NT2/D1 (cell line): Measurements from ENCODE around the gene CERS6.

ENCODE experiments used
- DNase-seq: peaks from one replicate; pipeline ENCODE4 v3.0.0-alpha.2; 2011; ENCODE audit warnings: low read depth, low spot score
- H3K27me3 ChIP-seq: 2 replicates; pipeline ENCODE4 v1.6.0; 2011; ENCODE audit warnings: mild to moderate bottlenecking; ENCODE audit not compliant: insufficient read length, insufficient read depth
- H3K36me3 ChIP-seq: 2 replicates; pipeline ENCODE4 v1.6.1; 2011; ENCODE audit warnings: mild to moderate bottlenecking, low read length, mixed read lengths; ENCODE audit not compliant: insufficient read depth, insufficient read length
- H3K4me1 ChIP-seq: 2 replicates; pipeline ENCODE4 v1.5.1; 2011; ENCODE audit not compliant: insufficient read depth, insufficient read length
- H3K4me3 ChIP-seq: 2 replicates; pipeline ENCODE4 v1.5.1; 2011; ENCODE audit warnings: low read depth; ENCODE audit not compliant: insufficient read length
- H3K9ac ChIP-seq: 2 replicates; pipeline ENCODE4 v1.6.0; 2011; ENCODE audit warnings: low read depth; ENCODE audit not compliant: insufficient read length
- H3K9me3 ChIP-seq: 2 replicates; pipeline ENCODE4 v1.5.1; 2011; ENCODE audit warnings: mild to moderate bottlenecking, low read length; ENCODE audit not compliant: insufficient read depth
- SUZ12 ChIP-seq: IDR thresholded peaks from 2 replicates; pipeline ENCODE4 v1.6.1; 2011; ENCODE audit not compliant: insufficient read length, insufficient read depth; ENCODE audit errors: extremely low read depth
- YY1 ChIP-seq: IDR thresholded peaks from 2 replicates; pipeline ENCODE4 v1.6.1; 2011; ENCODE audit not compliant: insufficient read length, insufficient read depth
- ZNF274 ChIP-seq: IDR thresholded peaks from 2 replicates; pipeline ENCODE4 v1.6.1; 2011; ENCODE audit warnings: mild to moderate bottlenecking, low read depth, low read length

The CERS6 gene

DNA sequence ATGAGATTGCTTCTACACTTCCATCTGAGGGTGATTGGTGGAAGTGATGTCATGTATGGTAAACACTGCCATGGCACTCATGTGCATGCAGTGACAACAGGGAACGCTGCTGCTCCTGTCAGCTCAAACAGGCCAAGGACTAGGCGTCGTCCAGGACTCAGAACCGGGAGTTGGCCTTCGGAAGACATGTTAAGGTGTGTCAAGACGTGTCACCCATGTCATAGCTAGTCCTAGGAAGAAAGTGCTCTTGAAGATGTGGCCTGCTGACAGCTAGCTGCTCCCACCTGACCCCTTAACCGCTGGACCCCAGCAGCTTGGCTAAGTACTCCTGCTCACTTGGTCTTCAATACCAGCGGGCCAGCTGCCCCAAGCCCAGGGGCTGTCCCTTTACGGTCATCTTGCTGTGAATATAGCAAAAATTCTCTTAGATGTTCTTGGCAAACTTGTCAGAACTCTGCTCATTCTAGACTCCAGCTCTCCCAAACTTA lies 340.1 kb downstream of the CERS6 start:
- H3K9me3 ChIP-seq: no peaks in the 10 kb centered on the region
- H3K9ac ChIP-seq: no peak overlapping the region
- DNase-seq: no peak
- H3K27me3 ChIP-seq: no peaks in the 10 kb centered on the region
- H3K4me3 ChIP-seq: no peak overlapping the region
- no peaks in the 10 kb centered on the region for H3K4me1 ChIP-seq
- no peak for TF ChIP-seq YY1
- no peak for TF ChIP-seq SUZ12
- no peak for TF ChIP-seq ZNF274
- H3K36me3 ChIP-seq: no peaks in the 10 kb centered on the region

DNA sequence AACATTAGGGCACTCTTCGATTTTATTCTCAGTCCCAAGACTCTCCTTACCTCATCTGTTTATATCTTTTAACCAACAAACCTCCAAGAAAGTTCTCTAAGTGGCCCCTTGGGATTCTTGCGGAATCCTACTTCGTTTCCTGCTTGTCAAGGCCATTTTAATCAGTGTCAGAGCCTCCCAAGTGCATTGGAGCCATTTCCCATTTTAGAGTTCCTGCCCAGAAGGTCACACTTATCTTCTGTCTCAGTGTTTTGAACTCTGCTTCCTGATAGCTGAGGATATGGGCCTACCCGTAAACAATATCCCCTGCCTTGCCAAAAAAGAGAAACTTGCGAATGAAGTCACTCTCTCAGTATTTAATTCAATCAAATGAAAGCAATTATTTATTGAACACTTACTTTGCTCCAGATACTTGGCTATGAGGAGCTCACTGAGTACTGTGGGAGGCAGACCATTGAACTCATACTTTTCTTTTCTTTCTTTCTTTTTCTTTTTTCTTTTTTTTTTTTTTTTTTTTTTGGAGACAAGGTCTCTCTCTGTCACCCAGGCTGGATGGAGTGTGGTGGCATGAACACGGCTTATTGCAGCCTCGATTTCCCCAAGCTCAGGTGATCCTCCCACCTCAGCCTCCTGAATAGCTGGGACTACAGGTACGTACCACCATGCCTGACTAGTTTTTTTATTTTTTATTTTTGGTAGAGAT lies 340.7 kb downstream of the CERS6 start:
- no peak overlapping the region for H3K4me3 ChIP-seq
- H3K36me3 ChIP-seq: no peaks in the 10 kb centered on the region
- peaks cover 4% of the 10 kb centered on the region for H3K4me1 ChIP-seq
- DNase-seq: no peak
- no peak overlapping the region for H3K9ac ChIP-seq
- TF ChIP-seq YY1: no peak
- no peak for TF ChIP-seq SUZ12
- TF ChIP-seq ZNF274: no peak
- no peaks in the 10 kb centered on the region for H3K27me3 ChIP-seq
- H3K9me3 ChIP-seq: no peaks in the 10 kb centered on the region

DNA sequence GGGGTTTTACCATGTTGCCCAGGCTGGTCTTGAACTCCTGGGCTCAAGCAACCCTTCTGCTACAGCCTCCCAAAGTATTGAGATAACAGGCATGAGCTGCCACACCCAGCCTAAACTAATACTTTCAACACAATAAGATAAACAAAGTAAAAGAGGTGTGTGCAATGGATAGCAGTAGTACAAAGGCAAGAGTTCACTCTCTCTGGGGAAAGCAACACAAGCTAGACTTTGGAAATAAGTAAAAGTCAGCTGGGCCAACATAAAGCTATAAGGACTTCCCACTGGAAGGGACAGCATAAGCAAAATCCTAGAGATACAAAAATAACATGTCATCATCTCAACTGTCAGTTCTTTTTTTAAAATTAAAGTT lies 341.2 kb downstream of the CERS6 start:
- Histone ChIP-seq H3K4me1 (peaks cover 4% of the 10 kb centered on the region), H3K9me3 (no peaks in the 10 kb centered on the region), H3K27me3 (no peaks in the 10 kb centered on the region), H3K36me3 (no peaks in the 10 kb centered on the region), H3K4me3 (no peak overlapping the region), H3K9ac (no peak overlapping the region)
- no peak for DNase-seq
- TF ChIP-seq YY1 (no peak), ZNF274 (no peak), SUZ12 (no peak)

DNA sequence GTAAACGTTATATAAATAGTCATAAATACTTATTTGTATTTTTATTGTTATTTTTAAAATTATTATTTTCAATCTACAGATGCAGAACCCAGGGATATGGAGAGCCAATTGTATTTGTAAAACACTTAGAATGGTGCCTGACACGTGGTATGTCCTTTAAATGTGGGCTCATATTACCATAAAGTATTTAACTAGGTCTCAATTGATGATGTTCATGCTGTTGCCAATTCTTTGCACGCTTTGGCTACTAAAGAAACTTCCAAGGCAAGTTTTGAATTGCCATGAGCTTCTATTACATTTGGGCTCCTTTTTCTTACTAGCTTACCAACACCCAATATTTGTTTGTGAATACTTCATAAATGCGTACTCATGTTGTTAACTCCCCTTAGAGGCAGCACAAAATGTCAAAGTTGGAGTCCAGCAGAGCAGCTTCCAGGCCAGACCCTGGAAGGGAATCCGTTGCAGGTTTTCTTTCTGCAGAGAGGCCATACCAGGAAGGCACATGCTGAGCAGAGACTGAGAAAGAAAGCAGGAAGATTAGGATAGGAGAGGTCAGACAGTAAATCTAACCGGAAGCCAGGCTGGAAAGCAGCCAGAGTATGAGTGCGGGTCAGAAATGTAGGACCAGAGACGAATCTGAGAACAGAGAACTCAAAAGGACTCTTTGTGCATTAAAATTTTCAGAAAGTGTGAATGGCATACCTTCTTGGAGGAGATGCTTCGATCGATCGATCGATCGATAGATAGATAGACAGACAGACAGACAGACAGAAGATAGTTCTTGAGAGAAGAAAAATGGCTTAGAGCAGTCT lies 342.2 kb downstream of the CERS6 start:
- peak; percentile 36 for DNase-seq
- TF ChIP-seq YY1 (no peak), ZNF274 (no peak), SUZ12 (no peak)

DNA sequence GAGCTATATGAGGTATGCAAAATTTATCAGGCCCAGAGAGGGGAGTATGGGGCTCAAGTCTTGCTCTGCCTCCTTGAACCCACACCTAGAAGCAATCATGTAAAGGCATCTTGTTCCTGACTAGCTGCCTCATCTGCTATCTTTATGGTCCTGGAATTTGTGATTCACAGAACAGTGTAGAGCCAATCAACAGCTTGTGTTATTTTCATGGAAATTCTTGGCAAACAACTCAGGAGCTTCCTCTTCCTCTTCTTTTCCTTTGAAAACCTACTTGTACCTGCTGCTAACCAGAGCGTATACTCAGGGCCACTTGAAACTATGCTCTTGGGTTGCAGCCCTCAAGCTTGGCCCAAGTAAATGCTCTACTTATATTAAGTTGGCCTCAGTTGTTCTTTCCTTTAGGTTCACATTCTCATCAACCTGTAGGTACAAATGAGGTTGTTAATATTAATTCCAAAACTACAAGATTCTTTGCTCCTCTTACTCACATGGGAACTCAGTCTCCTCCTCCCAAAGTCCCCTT lies 342.9 kb downstream of the CERS6 start:
- H3K4me3 ChIP-seq: no peak overlapping the region
- H3K27me3 ChIP-seq: no peaks in the 10 kb centered on the region
- no peak for DNase-seq
- H3K36me3 ChIP-seq: no peaks in the 10 kb centered on the region
- H3K9ac ChIP-seq: no peak overlapping the region
- TF ChIP-seq YY1 (no peak), SUZ12 (no peak), ZNF274 (no peak)
- no peaks in the 10 kb centered on the region for H3K9me3 ChIP-seq
- peaks cover 4% of the 10 kb centered on the region for H3K4me1 ChIP-seq

More for the DNA sequence above, 342.2 kb downstream of the CERS6 start:
- Histone ChIP-seq H3K4me3 (no peak overlapping the region), H3K4me1 (peaks cover 4% of the 10 kb centered on the region), H3K27me3 (no peaks in the 10 kb centered on the region), H3K36me3 (no peaks in the 10 kb centered on the region), H3K9ac (no peak overlapping the region), H3K9me3 (no peaks in the 10 kb centered on the region)

DNA sequence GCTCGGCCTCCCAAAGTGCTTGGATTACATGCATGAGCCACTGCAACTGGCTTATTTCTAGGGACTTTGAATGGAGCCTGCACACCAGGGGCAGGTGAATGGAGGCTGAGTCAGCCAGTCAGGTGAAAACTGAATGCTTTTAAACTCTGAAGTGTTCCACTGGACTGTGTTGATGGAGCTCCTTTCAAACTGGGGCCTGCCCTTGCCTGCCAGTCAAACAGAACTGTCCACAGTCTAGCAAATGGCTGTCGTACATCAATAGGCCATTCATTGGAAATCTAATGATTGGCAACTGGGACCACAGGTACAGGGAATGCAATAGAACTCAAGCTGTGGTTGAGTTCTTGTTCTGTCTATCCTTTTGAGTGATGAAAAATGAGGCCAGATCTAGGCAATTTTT lies 345.4 kb downstream of the CERS6 start:
- Histone ChIP-seq H3K9me3 (no peaks in the 10 kb centered on the region), H3K9ac (no peak overlapping the region), H3K4me1 (peaks cover 4% of the 10 kb centered on the region), H3K36me3 (no peaks in the 10 kb centered on the region), H3K4me3 (no peak overlapping the region), H3K27me3 (no peaks in the 10 kb centered on the region)
- TF ChIP-seq YY1 (no peak), ZNF274 (no peak), SUZ12 (no peak)
- no peak for DNase-seq
